SW480 (cell line): ENCODE results near the gene RELL2.
A peak's percentile ranks its signal among the peaks of the same experiment; 100 is the strongest.
"Not testable (repeated sequence)": the region's sequence is repeated elsewhere in the genome, so short reads cannot be mapped to it uniquely, and the experiment has no call there.

Experiments
- DNase-seq: peaks from one replicate; pipeline ENCODE4 v3.0.0-alpha.2; 2016; ENCODE audit warnings: low spot score

RELL2 gene

GRCh38 chr5:141636413-141637122 lies at the start of gene RELL2, which contains the start of gene HDAC3:
TSS of gene RELL2 (plus strand) at chr5:141636997. CDS start at chr5:141638226, 1,229 bp downstream.
TSS of gene HDAC3 (minus strand) at chr5:141636849. CDS start at chr5:141636790, 59 bp downstream.
- peak; percentile 92 for DNase-seq

- no peak for DNase-seq
Observed at GRCh38 chr5:141590127-141590526, 46.7 kb upstream of the RELL2 start.

GRCh38 chr5:141596867-141597266 lies 39.9 kb upstream of the RELL2 start:
- DNase-seq = no peak

- DNase-seq = no peak
Observed at GRCh38 chr5:141597394-141597793, 39.4 kb upstream of the RELL2 start.

GRCh38 chr5:141597814-141598213 lies 39.0 kb upstream of the RELL2 start:
- no peak for DNase-seq

- no peak for DNase-seq
Observed at GRCh38 chr5:141598391-141599345, 38.1 kb upstream of the RELL2 start.

GRCh38 chr5:141602606-141603005 lies 34.2 kb upstream of the RELL2 start:
- DNase-seq = no peak

GRCh38 chr5:141603923-141604717 lies 32.7 kb upstream of the RELL2 start:
- peak; percentile 78 for DNase-seq

GRCh38 chr5:141605523-141606277 lies 31.1 kb upstream of the RELL2 start:
- DNase-seq = no peak

- no peak for DNase-seq
Observed at GRCh38 chr5:141608046-141608445, 28.8 kb upstream of the RELL2 start.

GRCh38 chr5:141608557-141608956 lies 28.2 kb upstream of the RELL2 start:
- DNase-seq = no peak

- DNase-seq = no peak
Observed at GRCh38 chr5:141609044-141609443, 27.8 kb upstream of the RELL2 start.

GRCh38 chr5:141609921-141610320 lies 26.9 kb upstream of the RELL2 start:
- not testable (repeated sequence) for DNase-seq

GRCh38 chr5:141611289-141611688 lies 25.5 kb upstream of the RELL2 start:
- DNase-seq = no peak

- no peak for DNase-seq
Observed at GRCh38 chr5:141613344-141613743, 23.5 kb upstream of the RELL2 start.

GRCh38 chr5:141615991-141616720 lies 20.6 kb upstream of the RELL2 start:
- DNase-seq = no peak

- DNase-seq = no peak
Observed at GRCh38 chr5:141617128-141617527, 19.7 kb upstream of the RELL2 start.

- no peak for DNase-seq
Observed at GRCh38 chr5:141617682-141618029, 19.1 kb upstream of the RELL2 start.

- DNase-seq = peak; percentile 84
Observed at GRCh38 chr5:141618030-141618803, 18.6 kb upstream of the RELL2 start.
